GM18502 (cell line): ENCODE measurements around the gene CDK5RAP2.
A peak's percentile ranks its signal among the peaks of the same experiment; 100 is the strongest.
"Not testable (repeated sequence)": the region's sequence is repeated elsewhere in the genome, so short reads cannot be mapped to it uniquely, and the experiment has no call there.

Experiments used
- ATAC-seq: cut with Tn5 transposase; IDR thresholded peaks from one replicate; pipeline ENCODE4 v1.9.1; 2021; ENCODE audit warnings: mild to moderate bottlenecking; ENCODE audit not compliant: unreplicated experiment, poor library complexity

CDK5RAP2 gene

DNA sequence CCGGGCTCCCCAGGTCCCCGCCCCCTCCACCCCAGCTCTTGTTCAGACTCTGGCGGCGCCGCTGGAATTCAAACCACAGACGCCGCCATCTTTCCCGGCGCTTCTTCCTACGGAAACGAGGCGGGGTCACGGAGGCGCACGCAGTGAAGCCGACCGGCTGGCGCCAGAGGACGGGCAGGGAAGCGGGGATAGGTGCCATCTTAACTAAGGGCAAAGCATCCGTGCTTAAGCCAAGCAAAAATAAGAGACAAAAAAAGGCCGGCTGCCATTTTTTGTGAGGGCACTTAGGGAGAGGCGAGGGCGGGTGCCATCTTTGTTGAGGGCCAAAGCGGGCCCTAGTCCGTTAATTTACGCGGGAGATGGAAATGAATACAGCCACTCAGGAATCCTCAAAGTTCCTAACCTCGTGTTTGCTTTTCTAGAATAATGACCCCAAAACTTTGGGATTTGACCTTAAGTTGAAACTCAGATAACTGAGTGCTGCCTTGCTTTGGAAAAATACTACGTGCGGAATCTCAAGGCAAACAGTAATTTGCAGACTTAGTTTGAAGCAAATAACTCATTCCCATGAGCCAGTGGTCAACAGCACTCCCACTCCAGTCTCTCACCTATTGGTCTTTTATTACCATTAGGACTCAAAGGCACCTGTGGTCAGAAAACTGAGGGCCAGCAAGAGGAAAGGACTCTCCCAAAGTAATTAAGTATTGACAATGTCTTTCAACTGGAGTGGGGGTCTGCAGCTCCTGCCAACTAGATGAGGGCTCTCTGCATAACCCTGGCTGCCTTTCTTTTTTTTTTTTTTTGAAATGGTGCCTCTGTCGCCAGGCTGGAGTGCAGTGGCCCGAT lies at the start of gene CDK5RAP2:
Gene CDK5RAP2 (minus strand): TSS at position 117 of the 846 bp plus-strand sequence. CDS start 189 bp downstream, outside the sequence.
- peak; percentile 96 for ATAC-seq

- ATAC-seq = not testable (repeated sequence)
Observed at GRCh38 chr9:120628925-120629497, 49.0 kb upstream of the CDK5RAP2 start.

GRCh38 chr9:120628207-120628924 lies 48.4 kb upstream of the CDK5RAP2 start:
- no peak for ATAC-seq

- ATAC-seq = no peak
Observed at GRCh38 chr9:120627073-120627472, 47.1 kb upstream of the CDK5RAP2 start.

DNA sequence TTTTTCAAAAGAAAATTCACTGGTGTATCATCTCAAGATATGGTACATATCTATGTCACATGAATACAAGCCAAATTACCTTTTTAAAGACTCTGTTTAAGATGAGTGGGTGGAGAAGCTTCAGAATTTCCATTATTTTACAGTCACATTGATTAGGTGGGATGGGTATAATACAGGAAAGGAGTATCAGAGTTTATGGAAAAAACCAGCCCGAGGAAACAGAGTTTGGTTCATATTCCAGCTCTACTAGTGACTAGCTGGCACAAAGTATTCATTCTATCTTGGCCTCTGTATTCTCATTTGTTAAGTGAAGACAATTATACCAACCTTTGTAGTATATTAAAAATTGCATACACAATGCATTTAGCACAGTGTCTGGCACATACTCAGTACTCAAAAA lies 46.5 kb upstream of the CDK5RAP2 start:
- ATAC-seq = no peak

- no peak for ATAC-seq
Observed at GRCh38 chr9:120625222-120625621, 45.3 kb upstream of the CDK5RAP2 start.

DNA sequence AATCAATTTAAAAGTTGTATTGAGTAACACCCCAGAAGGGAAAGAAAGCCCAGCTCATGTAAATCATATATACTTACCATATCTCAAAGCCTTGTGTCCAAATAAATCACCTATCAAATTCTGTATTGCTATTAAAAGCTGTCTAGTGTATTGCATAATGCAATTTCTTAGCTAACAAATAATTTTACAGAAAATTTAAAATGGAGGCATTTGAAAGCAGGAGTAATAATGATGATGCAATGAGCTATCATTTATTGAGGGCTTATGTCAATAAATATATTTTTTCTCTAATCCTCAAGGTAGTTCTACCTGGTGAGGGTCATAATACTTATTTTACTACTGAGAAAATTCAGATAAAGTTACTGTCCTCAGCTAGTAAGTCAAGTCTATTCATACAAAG lies 42.8 kb upstream of the CDK5RAP2 start:
- ATAC-seq = no peak

- ATAC-seq = no peak
Observed at GRCh38 chr9:120621941-120622340, 42.0 kb upstream of the CDK5RAP2 start.

GRCh38 chr9:120619751-120620655 lies 40.0 kb upstream of the CDK5RAP2 start:
- peak; percentile 44 for ATAC-seq

DNA sequence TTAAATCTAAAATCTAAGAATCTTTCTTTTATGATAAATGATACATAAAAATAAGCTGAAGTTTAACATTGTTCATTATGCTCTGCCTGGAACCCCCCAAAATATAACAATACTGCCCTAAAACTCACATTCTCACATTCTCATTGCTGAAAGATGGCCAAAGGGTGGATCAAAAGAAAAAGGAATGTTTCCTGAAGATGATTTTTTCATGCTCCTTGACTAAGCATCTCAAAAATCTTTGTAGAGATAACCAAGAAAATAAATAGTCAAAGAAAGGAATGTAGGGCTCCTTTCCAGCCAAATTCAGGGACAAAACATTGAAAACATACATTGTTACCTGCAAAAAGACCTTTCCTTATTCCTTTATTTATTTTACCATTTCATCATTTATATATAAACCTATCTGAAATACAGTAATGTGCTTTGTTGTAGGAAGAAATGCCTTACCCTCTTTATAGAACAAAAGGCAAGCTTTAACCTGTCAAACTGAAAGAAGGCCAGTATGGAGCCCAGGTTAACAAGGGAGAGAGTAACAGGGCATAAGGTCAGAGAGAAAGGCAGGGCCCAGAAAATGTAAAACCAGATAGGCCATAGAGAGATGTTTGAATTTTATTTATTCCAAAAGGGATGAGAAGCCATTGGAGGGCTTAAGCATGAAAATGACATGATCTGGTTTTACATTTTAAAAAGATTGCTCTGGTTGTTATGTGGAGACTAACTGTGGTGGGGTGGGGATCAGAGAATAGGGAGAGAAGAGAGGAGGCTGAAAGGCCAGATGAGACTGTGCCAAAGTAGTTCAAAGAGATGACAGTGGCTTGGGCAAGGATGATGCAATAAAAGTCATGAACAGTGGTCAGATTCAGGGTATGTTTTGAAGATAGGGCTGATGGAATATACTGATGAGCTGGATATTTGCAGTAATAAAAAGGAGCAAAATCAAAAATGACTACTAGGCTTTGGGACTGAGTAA lies 37.3 kb upstream of the CDK5RAP2 start:
- ATAC-seq = no peak

DNA sequence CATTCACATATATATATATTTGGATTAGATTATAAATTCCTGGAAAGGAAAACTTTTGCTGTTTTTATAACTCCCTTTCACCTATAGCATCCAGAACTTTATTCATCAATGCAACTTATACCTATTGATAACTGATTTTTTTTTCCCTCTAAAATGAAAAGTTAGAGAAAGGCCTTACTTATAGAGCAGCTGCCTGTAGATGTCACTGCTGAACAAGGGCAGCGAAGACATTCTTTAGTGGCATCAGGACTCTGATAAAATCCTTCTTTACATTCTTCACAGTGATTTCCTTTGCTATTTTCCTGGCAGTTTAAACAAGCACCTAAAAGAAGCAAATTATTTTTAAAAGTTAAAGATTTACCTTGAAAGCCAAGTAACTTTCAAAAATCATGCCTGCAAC lies 32.3 kb upstream of the CDK5RAP2 start:
- ATAC-seq = no peak

DNA sequence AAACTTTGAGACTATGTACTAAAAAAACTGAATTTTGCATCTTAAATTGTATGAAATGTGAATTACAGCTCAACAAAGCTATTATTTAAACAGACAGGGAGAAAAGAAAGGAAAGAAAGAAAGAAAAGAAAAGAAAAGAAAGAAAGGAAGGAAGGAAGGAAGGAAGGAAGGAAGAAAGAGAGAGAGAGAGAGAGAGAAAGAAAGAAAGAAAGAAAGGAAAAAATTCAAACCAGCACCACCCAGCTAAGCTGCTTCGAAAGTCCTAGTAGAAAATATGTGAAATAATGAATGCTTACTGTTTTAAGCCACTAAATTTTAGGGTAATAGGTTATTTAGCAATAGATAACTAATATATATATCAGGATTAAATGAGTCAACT lies 31.7 kb upstream of the CDK5RAP2 start:
- ATAC-seq = no peak

- ATAC-seq = no peak
Observed at GRCh38 chr9:120610975-120611689, 31.2 kb upstream of the CDK5RAP2 start.

GRCh38 chr9:120609636-120610035 lies 29.7 kb upstream of the CDK5RAP2 start:
- ATAC-seq = no peak

DNA sequence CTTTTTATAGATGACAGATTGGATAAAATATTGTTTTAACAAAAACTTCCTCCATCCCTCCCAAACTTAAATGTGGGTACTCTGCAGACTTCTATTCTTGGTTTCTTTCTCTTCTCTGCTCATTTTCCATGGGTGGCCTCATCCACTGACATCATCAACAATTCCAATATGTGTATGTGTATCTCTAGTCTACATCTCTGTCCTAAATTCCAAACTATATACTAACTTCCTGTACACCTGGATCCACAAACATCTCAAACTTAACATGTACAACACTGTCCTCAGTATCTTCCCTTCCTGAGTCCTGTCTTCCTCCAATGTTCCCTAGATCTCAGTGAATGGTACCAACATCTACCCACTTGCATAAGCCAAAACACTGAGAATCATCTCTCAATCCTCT lies 28.5 kb upstream of the CDK5RAP2 start:
- no peak for ATAC-seq

DNA sequence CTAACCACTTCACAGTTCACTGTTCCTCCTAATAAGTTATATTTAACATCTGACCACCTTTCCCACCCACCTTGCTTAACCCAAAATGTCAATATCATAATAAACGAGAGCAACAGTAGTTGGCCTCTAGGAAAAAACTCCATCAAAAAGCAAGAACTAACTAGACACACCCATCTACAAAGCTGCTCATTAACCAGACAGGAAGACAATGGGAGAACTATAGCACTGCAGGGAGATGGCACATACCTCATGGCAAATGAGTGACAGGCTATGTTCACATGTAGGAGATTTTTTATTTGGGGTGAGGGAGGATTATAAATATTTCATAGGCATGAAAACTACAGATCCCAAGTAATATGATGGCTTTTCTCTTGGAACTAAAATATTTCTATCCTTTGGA lies 23.6 kb upstream of the CDK5RAP2 start:
- no peak for ATAC-seq

DNA sequence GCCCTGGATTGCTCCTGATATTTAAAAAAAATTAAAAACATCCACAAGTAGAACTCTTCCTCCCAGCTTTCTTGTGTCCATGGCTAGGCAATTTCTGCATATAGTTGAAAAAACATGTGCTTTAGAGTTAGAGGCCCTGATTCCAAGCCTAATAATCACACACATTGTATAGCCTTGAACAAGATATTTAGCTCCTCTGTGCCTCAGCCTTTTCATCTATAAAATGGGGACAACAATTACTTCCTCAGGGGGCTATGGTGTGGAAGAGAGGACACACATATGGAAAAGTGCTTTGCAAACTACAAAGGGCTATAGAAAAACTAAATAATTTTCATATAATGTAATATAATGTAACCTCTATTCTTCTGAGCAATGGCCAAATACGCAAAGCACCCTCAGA lies 23.0 kb upstream of the CDK5RAP2 start:
- no peak for ATAC-seq

DNA sequence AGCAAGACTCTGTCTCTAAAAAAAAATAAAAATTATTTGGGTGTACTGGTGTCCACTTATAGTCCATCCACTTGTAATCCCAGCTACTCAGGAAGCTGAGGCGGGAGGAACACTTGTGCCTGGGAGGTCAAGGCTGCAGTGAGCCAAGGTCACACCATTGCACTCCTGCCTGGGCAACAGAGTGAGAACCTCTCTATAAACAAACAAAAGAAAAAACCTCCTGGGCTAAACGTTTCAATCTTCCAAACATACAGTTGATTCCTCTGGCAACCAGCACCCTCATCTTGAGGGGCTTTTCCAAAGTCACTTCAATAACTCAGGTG lies 13.9 kb upstream of the CDK5RAP2 start:
- no peak for ATAC-seq
